SU-DHL-6 (cell line): ENCODE measurements around the gene HS3ST4.

Experiments
- H2AFZ ChIP-seq: fragments of 200-600 bp; sonication (generic); 2 replicates; pipeline ENCODE4 v1.6.1; 2014; ENCODE audit warnings: low read depth, mild to moderate bottlenecking, moderate library complexity, mixed read lengths, antibody characterized with exemption, low read length; ENCODE audit not compliant: severe bottlenecking
- H3F3A ChIP-seq: fragments of 200-600 bp; shearing (Covaris generic); 2 replicates; pipeline ENCODE4 v1.6.0; 2016; ENCODE audit warnings: antibody characterized with exemption, mild to moderate bottlenecking; ENCODE audit not compliant: insufficient read depth
- H3K27ac ChIP-seq: fragments of 200-600 bp; sonication (generic); 2 replicates; pipeline ENCODE4 v1.5.1; 2016; ENCODE audit warnings: low read depth, mild to moderate bottlenecking, low read length, moderate library complexity, mixed read lengths
- H3K27me3 ChIP-seq: fragments of 200-600 bp; sonication (generic), shearing (Covaris generic); 2 replicates; pipeline ENCODE4 v1.6.0; 2014; ENCODE audit warnings: mild to moderate bottlenecking, low read length
- H3K36me3 ChIP-seq: fragments of 200-600 bp; sonication (generic); 2 replicates; pipeline ENCODE4 v1.6.1; 2014; ENCODE audit warnings: mild to moderate bottlenecking, low read length, mixed read lengths
- H3K4me2 ChIP-seq: fragments of 300-600, 200-600 bp; shearing (Covaris generic), sonication (generic); 2 replicates; pipeline ENCODE4 v1.6.0; 2014; ENCODE audit warnings: low read length, low read depth, mild to moderate bottlenecking; ENCODE audit not compliant: poor library complexity, severe bottlenecking
- H3K4me3 ChIP-seq: fragments of 200-600 bp; sonication (generic); 2 replicates; pipeline ENCODE4 v1.5.1; 2014; ENCODE audit warnings: antibody characterized with exemption, low read length, mild to moderate bottlenecking, mixed read lengths; ENCODE audit not compliant: insufficient read depth, poor library complexity, severe bottlenecking
- H3K79me2 ChIP-seq: fragments of 200-600 bp; sonication (generic); 2 replicates; pipeline ENCODE4 v1.6.1; 2014; ENCODE audit warnings: mild to moderate bottlenecking, low read length, moderate library complexity; ENCODE audit not compliant: insufficient read depth
- H3K9ac ChIP-seq: fragments of 200-600 bp; sonication (generic); 2 replicates; pipeline ENCODE4 v1.7.0; 2014; ENCODE audit warnings: mild to moderate bottlenecking, low read length
- H3K9me2 ChIP-seq: fragments of 200-600 bp; sonication (generic); replicated peaks from 2 replicates; pipeline ENCODE4 v1.6.1; 2014; ENCODE audit warnings: low read length; ENCODE audit not compliant: insufficient read depth
- H3K9me3 ChIP-seq: fragments of 200-600 bp; sonication (generic); 2 replicates; pipeline ENCODE4 v1.6.1; 2014; ENCODE audit warnings: low read length, mixed read lengths; ENCODE audit not compliant: insufficient read depth
- H4K20me1 ChIP-seq: fragments of 200-600 bp; sonication (generic); 2 replicates; pipeline ENCODE4 v1.6.1; 2014; ENCODE audit warnings: low read depth, mild to moderate bottlenecking, antibody characterized with exemption, low read length, moderate library complexity, mixed read lengths
- CTCF ChIP-seq: fragments of 200-600 bp; sonication (generic); IDR thresholded peaks from one replicate; pipeline ENCODE4 v1.5.1; 2017; ENCODE audit warnings: antibody characterized with exemption, mild to moderate bottlenecking, low read length, moderate library complexity; ENCODE audit not compliant: insufficient read depth, poor library complexity, severe bottlenecking
- EZH2phosphoT487 ChIP-seq: fragments of 200-600 bp; sonication (generic), shearing (Covaris generic); conservative IDR thresholded peaks from 2 replicates; pipeline ENCODE4 v1.6.1; 2018; ENCODE audit warnings: mild to moderate bottlenecking, antibody characterized with exemption, low read length, moderate library complexity, mixed read lengths

The HS3ST4 gene

GRCh38 chr16:26139091-26139490 lies 447.3 kb downstream of the HS3ST4 start:
- Histone ChIP-seq H3F3A (no peaks in the 10 kb centered on the region), H3K79me2 (no peaks in the 10 kb centered on the region), H3K9me3 (no peaks in the 10 kb centered on the region), H3K9ac (no peak overlapping the region), H4K20me1 (no peaks in the 10 kb centered on the region), H3K4me3 (no peak overlapping the region), H3K27me3 (no peaks in the 10 kb centered on the region), H3K9me2 (no peaks in the 10 kb centered on the region), H3K27ac (no peak overlapping the region), H2AFZ (no peak overlapping the region), H3K4me2 (no peak overlapping the region), H3K36me3 (no peaks in the 10 kb centered on the region)
- TF ChIP-seq EZH2phosphoT487 (no peak), CTCF (no peak)

GRCh38 chr16:26139884-26140283 lies 448.1 kb downstream of the HS3ST4 start:
- Histone ChIP-seq H3K79me2 (no peaks in the 10 kb centered on the region), H4K20me1 (no peaks in the 10 kb centered on the region), H3K36me3 (no peaks in the 10 kb centered on the region), H3K27ac (no peak overlapping the region), H3K4me2 (no peak overlapping the region), H3K9me3 (no peaks in the 10 kb centered on the region), H2AFZ (no peak overlapping the region), H3K27me3 (no peaks in the 10 kb centered on the region), H3F3A (no peaks in the 10 kb centered on the region), H3K9me2 (no peaks in the 10 kb centered on the region), H3K4me3 (no peak overlapping the region), H3K9ac (no peak overlapping the region)
- TF ChIP-seq EZH2phosphoT487: no peak
- no peak for TF ChIP-seq CTCF

GRCh38 chr16:26149364-26150190 lies 457.8 kb downstream of the HS3ST4 start:
- no peaks in the 10 kb centered on the region for H4K20me1 ChIP-seq
- TF ChIP-seq EZH2phosphoT487 (no peak), CTCF (no peak)
- no peaks in the 10 kb centered on the region for H3K36me3 ChIP-seq
- H3K27me3 ChIP-seq: no peaks in the 10 kb centered on the region
- no peak overlapping the region for H3K9ac ChIP-seq
- no peak overlapping the region for H3K4me3 ChIP-seq
- H3F3A ChIP-seq: no peaks in the 10 kb centered on the region
- H2AFZ ChIP-seq: no peak overlapping the region
- H3K79me2 ChIP-seq: no peaks in the 10 kb centered on the region
- H3K27ac ChIP-seq: no peak overlapping the region
- H3K9me3 ChIP-seq: no peaks in the 10 kb centered on the region
- H3K4me2 ChIP-seq: no peak overlapping the region
- H3K9me2 ChIP-seq: no peaks in the 10 kb centered on the region
